Heart right ventricle (tissue), 16 donors: ENCODE results near the gene ERBB4. TPM values are rescaled to one million over a fixed set of nuclear protein-coding genes. Genes with fewer than 3 reads are reported as not detected.

Experiments used
- ATAC-seq, 8 donors: fragments of 200-7000 bp; cut with Tn5 transposase; one replicate each; pipeline ENCODE4 v1.9.1; 2020; ENCODE audit warnings: mild to moderate bottlenecking in 8 of 8, moderate library complexity in 8 of 8, moderate number of reproducible peaks in 1 of 8
- DNase-seq, 2 donors: peaks; one replicate each; pipeline ENCODE4 v3.0.0-alpha.2; 2020
- H3K27ac ChIP-seq, 10 donors: fragments of 200-600 bp; sonication (generic) in 2 of 10; one replicate each; pipeline versions ENCODE4 v1.5.0 to v1.8.0; 2020 to 2022; ENCODE audit warnings: mild to moderate bottlenecking in 3 of 10
- H3K27me3 ChIP-seq, 7 donors: fragments of 200-600 bp; one replicate each; pipeline ENCODE4 v1.8.0; 2021 to 2022; ENCODE audit warnings: mild to moderate bottlenecking in 2 of 7
- H3K36me3 ChIP-seq, 9 donors: fragments of 200-600 bp; sonication (generic) in 1 of 9; one replicate each; pipeline versions ENCODE4 v1.5.0 to v1.8.0; 2020 to 2022; ENCODE audit warnings: mild to moderate bottlenecking in 2 of 9
- H3K4me1 ChIP-seq, 9 donors: fragments of 200-600 bp; sonication (generic) in 1 of 9; one replicate each; pipeline versions ENCODE4 v1.5.0 to v1.8.0; 2020 to 2022; ENCODE audit warnings: mild to moderate bottlenecking in 4 of 9
- H3K4me3 ChIP-seq, 10 donors: fragments of 200-600 bp; sonication (generic) in 2 of 10; one replicate each; pipeline versions ENCODE4 v1.5.0 to v1.8.0; 2020 to 2022; ENCODE audit warnings: mild to moderate bottlenecking in 7 of 10, moderate library complexity in 2 of 10
- H3K9me3 ChIP-seq, 11 donors: fragments of 200-600 bp in 10 of 11; sonication (generic) in 2 of 11; one replicate each; pipeline versions ENCODE4 v1.5.0 to v1.8.0; 2013 to 2022; ENCODE audit warnings: mild to moderate bottlenecking in 2 of 11, control low read depth in 1 of 11, moderate library complexity in 1 of 11
- WGBS, 2 donors: extraction: QIAGEN DNeasy Blood & Tissue Kit; methylation state at CpG; one replicate each; pipeline ENCODE4 v1.1.7; 2013; ENCODE audit warnings: inconsistent platforms in 1 of 2; 5-methylcytosine and 5-hydroxymethylcytosine counted together
- intact Hi-C, 10 donors: fragments of 100-400 bp; cut with DNase I; formaldehyde crosslinking; loops; one replicate each; pipeline versions ENCODE4 v1.11.1 to v1.14.2; 2022
- polyA plus RNA-seq, 2 donors: library from polyadenylated mRNA; stranded (reverse); fragments of 200-250 nt; gene quantifications; one replicate each; pipeline ENCODE4 v1.2.3, GENCODE V29; 2013
- total RNA-seq, 10 donors: library from RNA; stranded (reverse); fragmentation: NEBNext Ultra II Directional in 3 of 10; extraction: Animal tissue kit (Norgen Biotek cat#: 25700) in 3 of 10; gene quantifications; one replicate each; pipeline versions ENCODE4 v1.2.1 to v1.2.4, GENCODE V29; 2021 to 2023
- TF ChIP-seq, protein P1 (sequence below), 9 donors: fragments of 200-600 bp; sonication (generic) in 2 of 9; IDR thresholded peaks; one replicate each; pipeline versions ENCODE4 v1.5.0 to v1.8.0; 2021 to 2022; ENCODE audit warnings: antibody characterized with exemption in 9 of 9, mild to moderate bottlenecking in 5 of 9, moderate library complexity in 1 of 9
- donor health status: Arrhythmogenic right ventricular cardiomyopathy.
- donor health status: ischemic (EF 13 %, LVEDD 7.1; RV severe dilation, severe dysfunction).
- donor health status: healthy with polysubstance abuse.
- donor health status: DM: no; HTN: yes; CAD: no.
- donor health status: DM: no; HTN: no; CAD: no.
- donor health status: ischemic (EF 25% LVEDD 6.9; RV normal size, moderate dysfunction).
- donor health status: ischemic (EF 25% LVEDD 5.7; RV mildly dilated, moderate dysfunction).
- donor health status: healthy.
- donor health status: DM: yes; HTN: yes; CAD: no.
- donor health status: Ischemic cardiomyopathy.
- donor health status: ischemic (EF 35%, LVEDD 5.7; RV mildly dilated, moderate dysfunction).
- donor health status: nonischemic (EF 11% LVEDD 7.7; RV severe dilation, severe dysfunction).
- donor health status: DM: yes; HTN: yes; CAD: no.
- donor health status: PGD.
- donor health status: ischemic (EF 29% LVEDD 5.4; RV normal size, mild dysfunction).
- donor health status: nonischemic (EF 23%, LVEDD 6.1; RV moderate dilation, normal function).

ERBB4 gene
- total and polyA plus RNA-seq, 12 donors, result 1.2 to 24.6 (median 16.1) TPM

DNA sequence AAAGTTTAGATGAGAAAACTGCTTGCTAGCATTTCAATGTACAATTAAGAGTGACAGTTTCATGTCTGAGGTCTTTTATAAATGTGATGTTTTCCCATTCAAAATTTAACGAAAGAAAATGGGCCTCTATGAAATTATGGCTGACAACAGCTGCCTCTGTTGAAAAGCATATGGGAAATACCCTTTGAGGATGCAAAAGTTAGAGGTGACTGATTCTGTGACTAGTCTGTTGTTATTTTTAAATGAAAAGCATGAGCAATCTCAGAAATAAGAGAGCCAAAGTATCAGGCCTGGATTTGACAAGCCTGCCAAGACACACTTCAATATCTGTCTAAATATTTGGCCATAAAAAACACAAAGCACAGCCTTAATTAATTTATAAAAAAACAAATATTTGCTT is 580.8 kb downstream of the ERBB4 start:
- no peaks in the 10 kb centered on the region for H3K9me3 ChIP-seq
- TF ChIP-seq, protein P1, sequence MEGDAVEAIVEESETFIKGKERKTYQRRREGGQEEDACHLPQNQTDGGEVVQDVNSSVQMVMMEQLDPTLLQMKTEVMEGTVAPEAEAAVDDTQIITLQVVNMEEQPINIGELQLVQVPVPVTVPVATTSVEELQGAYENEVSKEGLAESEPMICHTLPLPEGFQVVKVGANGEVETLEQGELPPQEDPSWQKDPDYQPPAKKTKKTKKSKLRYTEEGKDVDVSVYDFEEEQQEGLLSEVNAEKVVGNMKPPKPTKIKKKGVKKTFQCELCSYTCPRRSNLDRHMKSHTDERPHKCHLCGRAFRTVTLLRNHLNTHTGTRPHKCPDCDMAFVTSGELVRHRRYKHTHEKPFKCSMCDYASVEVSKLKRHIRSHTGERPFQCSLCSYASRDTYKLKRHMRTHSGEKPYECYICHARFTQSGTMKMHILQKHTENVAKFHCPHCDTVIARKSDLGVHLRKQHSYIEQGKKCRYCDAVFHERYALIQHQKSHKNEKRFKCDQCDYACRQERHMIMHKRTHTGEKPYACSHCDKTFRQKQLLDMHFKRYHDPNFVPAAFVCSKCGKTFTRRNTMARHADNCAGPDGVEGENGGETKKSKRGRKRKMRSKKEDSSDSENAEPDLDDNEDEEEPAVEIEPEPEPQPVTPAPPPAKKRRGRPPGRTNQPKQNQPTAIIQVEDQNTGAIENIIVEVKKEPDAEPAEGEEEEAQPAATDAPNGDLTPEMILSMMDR (IDR thresholded peaks at IDR 0.05), result no peak
- H3K27me3 ChIP-seq, result no peaks in the 10 kb centered on the region
- 74 to 83% methylated on average over 1 of the region's 1 CpG for WGBS, 2 donors
- H3K4me1 ChIP-seq, result no peaks in the 10 kb centered on the region
- ATAC-seq (no peak), DNase-seq (no peak)
- intact Hi-C loops, result no loop called here
- no peaks in the 10 kb centered on the region for H3K36me3 ChIP-seq
- H3K27ac ChIP-seq, result no peak overlapping the region
- H3K4me3 ChIP-seq, result no peak overlapping the region

DNA sequence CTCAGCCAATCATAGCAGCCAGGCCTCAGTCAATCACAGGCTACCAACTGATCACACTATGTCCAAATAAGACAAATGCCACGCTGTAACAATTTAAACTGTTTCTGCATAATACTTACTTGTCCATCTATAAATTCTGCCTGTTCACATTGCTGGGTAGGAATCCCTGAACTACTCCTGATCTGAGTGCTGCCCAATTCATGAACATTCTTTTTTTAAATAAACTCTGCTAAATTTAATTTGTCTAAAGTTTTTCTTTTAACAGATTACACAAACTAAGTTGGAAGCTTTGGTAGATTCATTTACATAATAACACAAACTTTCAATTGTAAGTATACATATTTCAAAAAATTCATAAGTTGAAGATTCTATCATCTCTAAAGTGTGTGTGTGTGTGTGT is 583.0 kb downstream of the ERBB4 start:
- H3K4me1 ChIP-seq, result no peaks in the 10 kb centered on the region
- intact Hi-C loops, result no loop called here
- no peak overlapping the region for H3K27ac ChIP-seq
- ATAC-seq, result no peak
- H3K9me3 ChIP-seq, result peaks cover 0 to 12% (median 0%) of the 10 kb centered on the region in 11 donors
- DNase-seq, result no peak
- TF ChIP-seq, protein P1 (IDR thresholded peaks at IDR 0.05), result no peak
- whole genome bisulfite sequencing, 2 donors, result 78 to 89% methylated on average over 1 of the region's 1 CpG
- H3K4me3 ChIP-seq, result no peak overlapping the region
- H3K36me3 ChIP-seq, result no peaks in the 10 kb centered on the region
- no peaks in the 10 kb centered on the region for H3K27me3 ChIP-seq

GRCh38 chr2:211948932-211949331 is 589.7 kb downstream of the ERBB4 start:
- DNase-seq (no peak), ATAC-seq (no peak)
- Histone ChIP-seq H3K36me3 (no peaks in the 10 kb centered on the region), H3K4me1 (no peaks in the 10 kb centered on the region), H3K27ac (no peak overlapping the region), H3K4me3 (no peak overlapping the region), H3K27me3 (no peaks in the 10 kb centered on the region), H3K9me3 (peaks cover 0 to 13% (median 0%) of the 10 kb centered on the region in 11 donors)
- WGBS, 2 donors, result 71 to 78% methylated on average over 2 of the region's 2 CpGs
- TF ChIP-seq, protein P1 (IDR thresholded peaks at IDR 0.05), result no peak
- intact Hi-C loops, result no loop called here

DNA sequence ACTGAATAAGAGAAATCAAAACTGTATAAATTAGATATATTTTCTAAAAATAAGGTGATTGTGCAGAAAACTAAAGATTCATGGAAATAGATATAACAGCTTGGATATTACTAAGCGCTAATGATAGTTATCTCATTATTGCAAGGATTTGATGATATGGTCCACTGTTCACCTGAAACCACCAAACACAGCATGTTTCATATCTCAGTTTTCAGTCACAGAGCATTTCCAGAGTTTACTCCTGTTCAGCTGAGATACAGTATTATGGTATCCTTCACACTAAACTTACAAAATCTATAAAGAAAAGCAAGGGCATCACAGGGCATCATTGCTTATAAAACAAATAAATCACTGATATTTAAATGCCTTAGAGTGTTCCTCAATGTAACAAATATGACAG is 591.6 kb downstream of the ERBB4 start:
- TF ChIP-seq, protein P1 (IDR thresholded peaks at IDR 0.05), result no peak
- Histone ChIP-seq H3K4me1 (no peaks in the 10 kb centered on the region), H3K4me3 (no peak overlapping the region), H3K9me3 (peaks cover 0 to 13% (median 0%) of the 10 kb centered on the region in 11 donors), H3K27ac (no peak overlapping the region), H3K27me3 (no peaks in the 10 kb centered on the region), H3K36me3 (no peaks in the 10 kb centered on the region)
- no peak for ATAC-seq
- 0% methylated on average over 1 of the region's 1 CpG for WGBS, 2 donors
- DNase-seq, result no peak
- intact Hi-C loops, result no loop called here
